Measurements from ENCODE around the gene GRAMD4. TPM values are rescaled to one million over a fixed set of nuclear protein-coding genes. Genes with fewer than 3 reads are reported as not detected.

The GRAMD4 gene
- polyA plus RNA-seq, 2 of the 4 experiments (the other 2 are of a cell fraction), result 7.7 to 13.1 TPM

GRCh38 chr22:46652847-46653331 is 32.7 kb downstream of the GRAMD4 start:
- POLR2A ChIA-PET, result no interaction called here
- DNase-seq (ENCODE audit: low read depth in 1 of 2, low spot score in 1 of 2), result no peak
- Histone ChIP-seq H3K4me3 (no peak overlapping the region), H3K4me1 (peaks cover 50% of the 10 kb centered on the region), H3K9me3 (no peaks in the 10 kb centered on the region), H3K4me2 (peak overlapping the region; percentile 68), H3K27ac (peak overlapping the region; percentile 77)
- TF ChIP-seq USF2 (IDR thresholded peaks at IDR 0.05) (no peak), MAX (IDR thresholded peaks at IDR 0.05) (0 out of 2 replicates have a peak, but pooled peaks have one; percentile 21)
- CTCF ChIA-PET, result no interaction called here
- ATAC-seq, result no peak; a peak in 1 of 6 replicates
- WGBS (ENCODE audit: missing lambda C conversion rate), result 84% methylated on average over 12 of the region's 23 CpGs
- no peak for FAIRE-seq

GRCh38 chr22:46653596-46653995 is 33.4 kb downstream of the GRAMD4 start:
- TF ChIP-seq RARB (CRISPR knock-in tag; IDR thresholded peaks at IDR 0.05), result no peak
- no peak for TF ChIP-seq SMC3 (IDR thresholded peaks at IDR 0.05)
- TF ChIP-seq CBX2 (IDR thresholded peaks at IDR 0.05; ENCODE audit: borderline replicate concordance, low read depth), result no peak
- no peak for TF ChIP-seq HOXB5 (CRISPR knock-in tag; IDR thresholded peaks at IDR 0.05)
- no peak for TF ChIP-seq ATOH8 (CRISPR knock-in tag; IDR thresholded peaks at IDR 0.05; ENCODE audit: low read depth)
- TF ChIP-seq KDM1A (IDR thresholded peaks at IDR 0.05; ENCODE audit: low read depth), result no peak
- no peak for TF ChIP-seq TFCP2L1 (CRISPR knock-in tag; IDR thresholded peaks at IDR 0.05)
- TF ChIP-seq USF2 (IDR thresholded peaks at IDR 0.05), result no peak
- no peak for TF ChIP-seq MAX (IDR thresholded peaks at IDR 0.05)
- FAIRE-seq (no peak), DNase-seq (ENCODE audit: low read depth in 1 of 2, low spot score in 1 of 2) (no peak), ATAC-seq (no peak)
- Histone ChIP-seq H3K9me3 (no peaks in the 10 kb centered on the region), H3K4me3 (no peak overlapping the region), H3K27ac (peak overlapping the region; percentile 77; a peak in 5 of 6 replicates), H3K4me1 (peaks cover 50% of the 10 kb centered on the region), H3K4me2 (no peak overlapping the region)
- WGBS (ENCODE audit: missing lambda C conversion rate), result 84% methylated on average over 5 of the region's 8 CpGs
- ChIA-PET CTCF (no interaction called here), POLR2A (no interaction called here)

- TF ChIP-seq ESRRA (IDR thresholded peaks at IDR 0.05; ENCODE audit: borderline replicate concordance, low read length) (no peak), JUNB (IDR thresholded peaks at IDR 0.05) (no peak), HEYL (CRISPR knock-in tag; IDR thresholded peaks at IDR 0.05) (no peak), CHD2 (IDR thresholded peaks at IDR 0.05; ENCODE audit: low read length, partially characterized antibody) (no peak), CHD4 (IDR thresholded peaks at IDR 0.05; ENCODE audit: borderline replicate concordance) (no peak), RFX5 (IDR thresholded peaks at IDR 0.05) (no peak), PHF8 (IDR thresholded peaks at IDR 0.05; ENCODE audit: borderline replicate concordance, low read depth) (no peak), NPAS2 (CRISPR knock-in tag; IDR thresholded peaks at IDR 0.05; ENCODE audit: borderline replicate concordance) (no peak)
- no peaks in the 10 kb centered on the region for H3K9me3 ChIP-seq
- ATAC-seq (no peak), FAIRE-seq (no peak), DNase-seq (ENCODE audit: low read depth in 1 of 2, low spot score in 1 of 2) (no peak)
- H3K4me2 ChIP-seq, result no peak overlapping the region
- no peak overlapping the region for H3K4me3 ChIP-seq
- H3K4me1 ChIP-seq, result peaks cover 42% of the 10 kb centered on the region
- POLR2A ChIA-PET, result no interaction called here
- WGBS (ENCODE audit: missing lambda C conversion rate), result no CpG with 5 or more reads among the region's 17 CpGs
- H3K27ac ChIP-seq, result peak overlapping the region in 1 of 2 experiments; percentile 77; a peak in 2 of 6 replicates
- CTCF ChIA-PET, result interaction anchor here (0.6 kb wide), 1 partner anchor 8 kb away, joined by 4 read pairs; no protein-coding TSS in a partner anchor
These were observed 34.2 kb downstream of the GRAMD4 start for GRCh38 chr22:46654426-46654825.
